Stimulated activated memory B cell treated with anti-CD40 and anti-IgM and Interleukin-4, amounts not matched to agents 10 μg/mL and 1 μg/mL and 100 μg/mL, for 72 hours (primary cell): ENCODE measurements around the gene ATAD3B.
"Not testable (repeated sequence)": the region's sequence is repeated elsewhere in the genome, so short reads cannot be mapped to it uniquely, and the experiment has no call there.

ENCODE experiments used
- ATAC-seq: fragments of 150-1000 bp; cut with Tn5 transposase; 2 replicates; pipeline ENCODE4 v1.10.0; 2021
- H3K27ac Mint-ChIP-seq: one replicate; pipeline ENCODE4 v1.8.0; 2022; ENCODE audit warnings: mild to moderate bottlenecking, mixed read lengths
- H3K27me3 Mint-ChIP-seq: one replicate; pipeline ENCODE4 v1.8.0; 2022; ENCODE audit warnings: mixed read lengths
- H3K36me3 Mint-ChIP-seq: one replicate; pipeline ENCODE4 v1.8.0; 2022; ENCODE audit warnings: mixed read lengths
- H3K4me1 Mint-ChIP-seq: one replicate; pipeline ENCODE4 v1.8.0; 2022; ENCODE audit warnings: mixed read lengths
- H3K4me3 Mint-ChIP-seq: one replicate; pipeline ENCODE4 v1.8.0; 2022; ENCODE audit warnings: mild to moderate bottlenecking, moderate library complexity, mixed read lengths
- H3K9me3 Mint-ChIP-seq: one replicate; pipeline ENCODE4 v1.8.0; 2022; ENCODE audit warnings: mixed read lengths

Gene ATAD3B

DNA sequence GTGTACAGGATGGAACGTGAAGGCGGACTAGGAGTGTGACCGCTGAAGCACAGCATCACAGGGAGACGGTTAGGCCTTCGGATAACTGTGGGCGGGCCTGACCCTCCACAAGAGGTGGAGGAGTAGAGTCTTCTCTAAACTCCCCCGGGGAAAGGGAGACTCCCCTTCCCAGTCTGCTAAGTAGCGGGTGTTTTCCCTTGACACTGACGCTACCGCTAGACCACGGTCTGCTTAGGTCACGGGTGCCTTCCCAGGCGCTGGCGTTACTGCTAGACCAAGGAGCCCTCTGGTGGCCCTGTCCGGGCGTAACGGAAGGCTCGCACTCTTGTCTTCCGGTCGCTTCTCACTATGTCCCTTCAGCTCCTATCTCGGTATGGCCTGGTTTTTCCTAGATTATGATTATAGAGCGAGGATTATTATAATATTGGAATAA, 33.8 kb downstream of the ATAD3B start:
- peak; percentile 76 for ATAC-seq

DNA sequence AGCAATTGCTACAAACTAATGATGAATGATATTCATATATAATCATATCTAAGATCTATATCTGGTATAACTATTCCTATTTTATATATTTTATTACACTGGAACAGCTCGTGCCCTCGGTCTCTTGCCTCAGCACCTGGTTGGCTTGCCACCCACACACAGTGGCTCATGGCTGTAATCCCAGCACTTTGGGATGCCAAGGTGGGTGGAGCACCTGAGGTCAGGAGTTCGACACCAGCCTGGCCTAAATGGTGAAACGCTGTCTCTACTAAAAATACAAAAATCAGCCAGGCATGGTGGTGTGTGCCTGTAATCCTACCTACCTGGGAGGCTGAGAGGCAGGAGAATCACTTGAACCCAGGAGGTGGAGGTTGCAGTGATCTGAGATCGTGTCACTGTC, 34.2 kb downstream of the ATAD3B start:
- H3K27me3 Mint-ChIP-seq, H3K36me3 Mint-ChIP-seq, H3K9me3 Mint-ChIP-seq, ATAC-seq: not testable (repeated sequence)
- peaks cover 17% of the 10 kb centered on the region for H3K4me1 Mint-ChIP-seq
- peak overlapping the region; percentile 79 for H3K4me3 Mint-ChIP-seq
- H3K27ac Mint-ChIP-seq, result peak overlapping the region; percentile 86

More for the DNA sequence above, 33.8 kb downstream of the ATAD3B start:
- not testable (repeated sequence) for H3K9me3 Mint-ChIP-seq, H3K36me3 Mint-ChIP-seq, H3K27me3 Mint-ChIP-seq
- H3K4me3 Mint-ChIP-seq, result peak overlapping the region; percentile 79
- peaks cover 14% of the 10 kb centered on the region for H3K4me1 Mint-ChIP-seq
- peak overlapping the region; percentile 86 for H3K27ac Mint-ChIP-seq

DNA sequence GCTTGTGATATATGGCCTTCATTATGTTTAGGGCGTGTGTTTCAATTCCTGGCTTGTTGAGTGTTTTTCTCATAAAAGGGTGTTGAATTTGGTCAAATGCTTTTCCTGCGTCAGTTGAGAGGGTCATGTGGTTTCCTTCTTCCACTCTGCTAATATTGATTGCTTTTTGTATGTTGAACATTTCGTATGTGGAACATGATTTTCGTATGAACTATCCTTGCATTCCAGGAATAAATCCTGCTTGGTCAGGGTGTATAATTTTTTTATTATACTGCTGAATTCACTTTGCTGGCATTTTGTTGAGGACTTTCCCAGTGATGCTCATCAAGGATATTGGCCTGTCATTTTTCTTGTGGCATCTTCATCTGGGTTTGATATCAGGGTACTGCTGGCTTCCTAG, 35.7 kb downstream of the ATAD3B start:
- peaks cover 23% of the 10 kb centered on the region for H3K4me1 Mint-ChIP-seq
- ATAC-seq, result no peak
- no peaks in the 10 kb centered on the region for H3K36me3 Mint-ChIP-seq
- no peak overlapping the region for H3K27ac Mint-ChIP-seq
- no peak overlapping the region for H3K4me3 Mint-ChIP-seq
- no peaks in the 10 kb centered on the region for H3K27me3 Mint-ChIP-seq
- H3K9me3 Mint-ChIP-seq, result no peaks in the 10 kb centered on the region

DNA sequence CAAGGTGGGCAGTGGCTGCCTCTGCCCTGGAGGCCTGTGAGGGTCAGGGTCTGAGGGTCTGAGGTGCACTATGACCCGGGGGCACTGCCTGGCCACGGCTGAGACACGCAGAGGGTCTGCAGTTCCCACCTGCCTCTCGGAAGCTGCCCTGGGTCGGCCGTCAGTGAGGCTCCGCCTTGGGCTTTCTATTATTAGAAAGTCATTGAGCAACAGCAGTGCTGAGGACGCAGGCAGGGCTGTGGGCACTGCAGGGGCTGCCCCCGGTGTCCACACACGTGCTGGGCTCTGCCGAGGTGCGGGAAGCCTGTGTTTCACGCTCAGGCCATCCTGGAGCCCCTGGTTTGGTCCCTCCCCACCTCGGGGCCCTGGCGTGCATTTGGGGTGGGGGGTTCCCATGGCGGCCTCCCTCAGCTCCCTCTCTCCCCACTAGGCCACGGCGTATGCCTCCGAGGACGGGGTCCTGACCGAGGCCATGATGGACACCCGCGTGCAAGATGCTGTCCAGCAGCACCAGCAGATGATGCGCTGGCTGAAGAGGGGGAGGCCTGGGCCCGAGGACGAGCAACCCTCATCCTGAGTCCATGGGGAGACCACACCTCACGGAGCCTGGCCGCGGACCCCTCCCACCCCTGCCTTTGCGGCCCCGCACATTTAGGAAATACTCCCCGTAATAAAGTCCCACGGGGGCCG, 37.4 kb downstream of the ATAD3B start:
- H3K27ac Mint-ChIP-seq, H3K9me3 Mint-ChIP-seq, ATAC-seq, H3K36me3 Mint-ChIP-seq, H3K4me3 Mint-ChIP-seq, H3K27me3 Mint-ChIP-seq: not testable (repeated sequence)
- peaks cover 28% of the 10 kb centered on the region for H3K4me1 Mint-ChIP-seq

DNA sequence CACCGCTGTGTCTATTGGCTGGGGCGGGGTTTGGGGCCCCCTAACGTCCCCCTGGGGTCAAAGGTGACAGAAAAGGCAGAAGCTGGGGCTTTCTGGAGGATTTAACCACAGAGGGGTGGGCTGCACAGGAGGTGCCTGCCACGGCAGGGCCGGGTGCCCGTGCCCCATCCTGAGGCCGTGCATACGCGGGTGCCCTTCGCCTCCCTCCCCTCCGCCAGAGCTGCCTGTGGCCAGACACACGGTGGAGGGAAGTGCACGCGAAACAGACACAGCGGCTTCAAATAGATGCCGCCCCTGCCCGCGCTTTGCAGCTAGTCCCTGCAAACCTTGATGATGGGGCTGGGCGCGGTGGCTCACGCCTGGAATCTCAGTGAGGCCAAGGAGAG, 37.9 kb downstream of the ATAD3B start:
- not testable (repeated sequence) for H3K36me3 Mint-ChIP-seq, ATAC-seq, H3K9me3 Mint-ChIP-seq, H3K27me3 Mint-ChIP-seq, H3K4me3 Mint-ChIP-seq, H3K27ac Mint-ChIP-seq
- H3K4me1 Mint-ChIP-seq, result peaks cover 29% of the 10 kb centered on the region

DNA sequence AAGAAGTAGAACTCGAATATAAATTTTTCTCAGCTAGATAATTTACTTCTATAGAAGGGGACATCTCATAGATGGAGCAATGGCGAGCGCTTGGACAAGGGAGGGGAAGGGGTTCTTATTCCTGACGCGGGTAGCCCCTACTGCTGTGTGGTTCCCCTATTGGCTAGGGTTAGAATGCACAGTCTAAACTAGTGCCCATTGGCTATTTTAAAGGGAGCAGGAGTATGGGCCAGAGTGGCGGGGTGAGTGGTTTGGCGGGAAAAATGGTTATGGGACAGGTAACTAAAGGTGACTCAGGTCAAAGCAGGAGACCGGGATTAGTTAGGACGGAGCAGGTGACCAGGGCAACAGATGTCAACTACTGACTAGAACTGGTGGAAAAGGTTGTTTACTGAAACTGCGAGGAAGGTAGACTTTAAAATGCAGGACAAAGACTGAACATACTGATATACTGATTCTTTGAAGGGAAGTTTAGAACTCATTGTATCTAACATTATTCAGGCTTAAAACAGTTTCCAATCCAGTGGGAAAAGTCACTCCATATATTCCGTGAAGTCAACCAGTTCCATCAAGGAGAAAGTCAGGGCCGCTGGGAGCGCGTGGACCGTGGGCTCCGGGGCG, 39.5 kb downstream of the ATAD3B start:
- no peaks in the 10 kb centered on the region for H3K27me3 Mint-ChIP-seq
- peak overlapping the region; percentile 85 for H3K27ac Mint-ChIP-seq
- H3K9me3 Mint-ChIP-seq, result no peaks in the 10 kb centered on the region
- H3K4me1 Mint-ChIP-seq, result peaks cover 15% of the 10 kb centered on the region
- peak overlapping the region; percentile 87 for H3K4me3 Mint-ChIP-seq
- H3K36me3 Mint-ChIP-seq, result peaks cover 8% of the 10 kb centered on the region
- ATAC-seq, result no peak

DNA sequence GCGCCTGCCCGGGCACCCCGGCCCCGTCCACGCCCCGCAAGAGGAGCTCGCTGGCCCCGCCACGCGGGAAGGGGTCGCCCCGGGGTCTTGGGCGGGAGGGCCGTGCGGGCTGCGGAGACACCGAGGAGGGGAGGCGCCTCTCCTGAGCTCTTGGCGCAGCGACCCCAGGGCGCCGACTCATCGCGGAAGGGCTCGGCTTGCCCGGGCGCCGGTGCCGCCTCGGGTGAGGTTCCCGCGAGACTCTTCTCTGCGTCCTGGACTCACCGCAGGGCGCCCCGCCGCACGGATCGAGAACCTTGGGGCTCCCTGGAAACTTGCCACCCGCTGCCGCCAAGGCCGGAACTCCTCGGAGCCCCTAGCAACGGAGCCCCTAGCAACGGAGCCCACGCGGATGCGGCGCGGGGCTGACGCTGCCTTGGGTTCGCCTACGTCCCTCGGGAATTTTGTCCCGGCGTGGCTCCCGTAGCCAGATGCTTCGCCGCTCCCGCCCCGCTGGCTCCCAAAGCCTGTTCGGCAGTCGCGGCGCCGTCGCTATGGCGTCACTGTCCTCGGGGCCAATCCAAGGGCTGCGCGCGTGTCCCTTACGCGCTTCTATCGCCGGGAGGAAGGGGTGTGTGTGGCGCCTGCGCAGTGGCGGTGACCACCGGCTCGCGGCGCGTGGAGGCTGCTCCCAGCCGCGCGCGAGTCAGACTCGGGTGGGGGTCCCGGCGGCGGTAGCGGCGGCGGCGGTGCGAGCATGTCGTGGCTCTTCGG, 40.1 kb downstream of the ATAD3B start, which contains the start of gene ATAD3A:
Gene ATAD3A (plus strand): TSS at position 630 of the 753 bp plus-strand sequence. CDS start 107 bp downstream, at position 737.
- Mint-ChIP-seq H3K9me3 (no peaks in the 10 kb centered on the region), H3K4me3 (peak within 1 kb of the TSS; percentile 87), H3K36me3 (peaks cover 8% of the 10 kb centered on the region), H3K4me1 (peaks cover 15% of the 10 kb centered on the region), H3K27ac (peak within 1 kb of the TSS; percentile 85), H3K27me3 (no peaks in the 10 kb centered on the region)
- peak; percentile 96 for ATAC-seq

DNA sequence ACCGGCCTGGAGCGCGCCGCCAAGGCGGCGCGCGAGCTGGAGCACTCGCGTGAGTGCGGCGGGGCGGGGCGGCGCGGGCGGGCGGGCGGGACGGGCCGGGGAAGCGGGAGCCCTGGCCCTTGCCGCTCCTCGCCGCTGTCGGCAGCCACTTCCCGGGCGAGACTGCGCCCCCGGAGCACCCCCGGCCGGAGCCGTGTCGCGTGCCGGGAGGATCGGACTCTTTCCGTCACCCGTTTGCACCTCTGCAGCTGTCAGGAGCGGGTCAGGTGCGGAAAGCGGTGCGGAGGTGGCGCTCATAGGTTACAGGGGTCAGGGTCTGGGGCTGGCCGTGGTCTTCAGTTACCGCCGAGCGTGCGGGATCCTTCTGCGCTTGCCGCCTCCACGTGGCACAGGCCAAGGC, 40.9 kb downstream of the ATAD3B start:
- Mint-ChIP-seq H3K27ac (peak overlapping the region; percentile 85), H3K4me3 (peak overlapping the region; percentile 68), H3K4me1 (peaks cover 15% of the 10 kb centered on the region)
- H3K36me3 Mint-ChIP-seq, H3K27me3 Mint-ChIP-seq, H3K9me3 Mint-ChIP-seq: not testable (repeated sequence)
- ATAC-seq, result peak; percentile 9

DNA sequence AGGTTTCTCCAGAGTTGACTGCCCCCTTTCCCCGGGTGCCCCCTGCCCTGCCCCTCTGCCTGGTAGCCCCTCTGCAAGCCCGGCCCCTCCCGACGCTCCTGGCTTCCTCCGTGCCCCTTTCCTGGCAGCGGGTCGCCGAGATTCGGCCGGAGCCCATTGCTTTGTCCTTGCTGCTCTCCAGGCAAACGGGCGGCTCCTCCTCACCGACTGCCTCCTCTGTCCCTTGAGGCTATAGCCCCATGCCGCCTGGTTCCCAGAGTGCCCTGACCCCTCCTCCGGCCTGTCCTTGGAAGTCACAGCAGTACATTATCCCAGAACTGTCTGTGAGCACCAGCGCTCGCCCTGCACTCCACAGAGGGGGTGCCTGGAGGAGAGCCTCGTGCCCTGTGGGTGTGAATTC, 42.1 kb downstream of the ATAD3B start:
- H3K9me3 Mint-ChIP-seq, ATAC-seq, H3K27me3 Mint-ChIP-seq: not testable (repeated sequence)
- Mint-ChIP-seq H3K27ac (peak overlapping the region; percentile 49), H3K4me3 (peak overlapping the region; percentile 68), H3K4me1 (peaks cover 15% of the 10 kb centered on the region), H3K36me3 (peaks cover 18% of the 10 kb centered on the region)

DNA sequence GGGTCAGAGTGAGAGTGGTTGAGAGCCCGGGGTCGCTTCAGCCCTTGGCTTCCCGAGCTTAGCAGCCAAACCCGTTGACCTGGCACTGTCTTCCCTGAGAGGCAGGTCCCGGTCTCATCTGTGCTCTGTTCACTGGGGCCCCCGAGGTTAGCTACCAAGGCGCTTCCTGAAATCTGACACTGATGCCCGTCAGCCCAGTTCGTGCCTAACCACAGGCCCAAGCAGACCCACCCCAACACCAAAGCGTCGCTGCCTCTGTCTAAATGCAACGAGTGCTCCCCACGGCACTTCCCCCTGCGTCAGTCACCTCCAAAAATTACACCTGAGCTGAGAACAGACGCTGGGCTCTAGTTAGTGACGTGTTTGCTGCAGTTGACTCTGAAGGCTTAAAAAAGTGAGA, 42.8 kb downstream of the ATAD3B start:
- Mint-ChIP-seq H3K4me1 (peaks cover 15% of the 10 kb centered on the region), H3K36me3 (peaks cover 20% of the 10 kb centered on the region)
- H3K27me3 Mint-ChIP-seq, H3K27ac Mint-ChIP-seq, H3K9me3 Mint-ChIP-seq, ATAC-seq, H3K4me3 Mint-ChIP-seq: not testable (repeated sequence)

DNA sequence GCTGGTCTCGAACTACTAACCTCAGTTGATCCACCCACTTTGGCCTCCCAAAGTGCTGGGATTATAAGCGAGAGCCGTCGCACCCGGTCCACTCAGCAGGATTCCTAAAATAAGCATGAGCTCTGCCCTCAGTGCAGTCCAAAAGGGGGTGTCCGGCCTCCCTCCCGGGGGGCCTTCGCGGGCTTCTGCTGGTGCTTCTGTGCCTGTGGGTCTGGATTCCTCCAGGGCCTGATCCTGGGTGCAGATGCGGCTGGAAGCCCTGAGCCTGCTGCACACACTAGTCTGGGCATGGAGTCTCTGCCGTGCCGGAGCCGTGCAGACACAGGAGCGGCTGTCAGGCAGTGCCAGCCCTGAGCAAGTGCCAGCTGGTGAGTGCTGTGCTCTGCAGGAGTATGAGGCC, 45.4 kb downstream of the ATAD3B start:
- not testable (repeated sequence) for H3K27ac Mint-ChIP-seq, H3K9me3 Mint-ChIP-seq

DNA sequence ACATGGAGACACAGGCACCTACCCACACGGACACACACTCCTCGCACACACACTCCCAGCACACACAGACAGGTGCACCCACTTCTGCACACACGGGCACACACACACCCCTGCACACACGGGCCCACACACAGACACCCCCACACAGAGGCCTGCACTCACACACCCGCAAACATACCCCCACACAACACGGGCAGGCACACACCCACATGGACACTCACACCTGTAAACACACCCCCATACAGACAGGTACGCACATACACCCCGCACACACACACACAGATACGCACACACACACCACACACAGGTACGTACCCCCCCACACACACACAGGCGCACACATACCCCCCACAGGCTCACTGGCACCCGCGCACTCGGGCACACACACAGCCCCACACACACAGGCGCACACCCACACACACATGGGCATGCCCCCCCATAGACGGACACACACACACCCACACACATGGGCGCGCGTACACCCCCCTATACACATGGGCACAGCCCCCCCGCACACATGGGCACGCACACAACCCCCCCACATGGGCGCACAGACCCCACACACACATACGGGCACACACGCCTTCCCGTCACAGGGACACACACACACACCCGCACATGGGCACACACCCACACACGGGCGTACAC, 46.5 kb downstream of the ATAD3B start:
- Mint-ChIP-seq H3K36me3 (peaks cover 41% of the 10 kb centered on the region), H3K4me1 (peaks cover 7% of the 10 kb centered on the region), H3K27me3 (no peaks in the 10 kb centered on the region), H3K4me3 (no peak overlapping the region), H3K9me3 (no peaks in the 10 kb centered on the region), H3K27ac (no peak overlapping the region)
- peak; percentile 59 for ATAC-seq

More for the DNA sequence above, 45.4 kb downstream of the ATAD3B start:
- ATAC-seq, H3K4me1 Mint-ChIP-seq, H3K4me3 Mint-ChIP-seq, H3K27me3 Mint-ChIP-seq: not testable (repeated sequence)
- H3K36me3 Mint-ChIP-seq, result peaks cover 40% of the 10 kb centered on the region

DNA sequence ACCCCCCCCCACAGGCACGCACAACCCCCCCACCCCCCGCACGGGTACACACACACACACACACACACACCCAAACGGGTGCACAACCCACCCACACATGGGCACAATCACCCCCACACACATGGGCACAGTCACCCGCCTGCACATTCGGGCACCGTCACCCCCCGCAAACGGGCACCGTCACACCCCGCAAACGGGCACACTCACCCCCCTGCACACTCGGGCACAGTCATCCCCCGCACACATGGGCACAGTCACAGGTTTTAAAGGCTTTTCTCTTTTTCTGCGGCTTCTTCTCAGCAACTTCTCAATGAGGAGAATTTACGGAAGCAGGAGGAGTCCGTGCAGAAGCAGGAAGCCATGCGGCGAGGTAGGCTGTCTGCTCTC, 47.0 kb downstream of the ATAD3B start:
- H3K36me3 Mint-ChIP-seq, result peaks cover 41% of the 10 kb centered on the region
- ATAC-seq, result peak; percentile 9
- H3K27ac Mint-ChIP-seq, H3K27me3 Mint-ChIP-seq, H3K4me1 Mint-ChIP-seq, H3K4me3 Mint-ChIP-seq, H3K9me3 Mint-ChIP-seq: not testable (repeated sequence)

DNA sequence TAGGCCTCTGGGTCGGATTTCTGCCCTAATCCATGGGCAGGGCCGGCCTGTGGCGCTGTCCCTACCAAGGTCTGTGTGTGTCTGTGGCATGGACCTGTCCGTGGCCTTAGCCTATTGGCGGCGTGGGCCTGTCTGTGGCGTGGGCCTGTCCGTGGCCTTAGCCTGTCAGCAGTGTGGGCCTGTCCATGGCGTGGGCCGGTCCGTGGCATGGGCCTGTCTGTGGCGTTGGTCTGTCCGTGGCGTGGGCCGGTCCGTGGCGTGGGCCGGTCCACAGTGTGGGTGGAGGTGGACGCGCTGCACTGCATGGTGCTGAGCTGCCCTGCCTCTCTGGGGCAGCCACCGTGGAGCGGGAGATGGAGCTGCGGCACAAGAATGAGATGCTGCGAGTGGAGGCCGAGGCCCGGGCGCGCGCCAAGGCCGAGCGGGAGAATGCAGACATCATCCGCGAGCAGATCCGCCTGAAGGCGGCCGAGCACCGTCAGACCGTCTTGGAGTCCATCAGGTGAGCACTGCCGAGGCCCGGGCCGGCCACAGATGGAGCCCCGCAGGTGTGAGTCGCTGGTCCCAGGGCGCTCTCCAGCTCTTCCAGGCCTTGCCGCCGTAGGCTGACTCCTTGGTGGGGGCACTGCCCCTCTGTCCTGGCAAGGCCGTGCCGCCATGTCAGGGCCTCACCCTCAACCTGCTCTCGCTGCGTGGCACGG, 48.4 kb downstream of the ATAD3B start:
- H3K27ac Mint-ChIP-seq, ATAC-seq, H3K4me1 Mint-ChIP-seq, H3K9me3 Mint-ChIP-seq, H3K27me3 Mint-ChIP-seq, H3K4me3 Mint-ChIP-seq: not testable (repeated sequence)
- peaks cover 41% of the 10 kb centered on the region for H3K36me3 Mint-ChIP-seq

DNA sequence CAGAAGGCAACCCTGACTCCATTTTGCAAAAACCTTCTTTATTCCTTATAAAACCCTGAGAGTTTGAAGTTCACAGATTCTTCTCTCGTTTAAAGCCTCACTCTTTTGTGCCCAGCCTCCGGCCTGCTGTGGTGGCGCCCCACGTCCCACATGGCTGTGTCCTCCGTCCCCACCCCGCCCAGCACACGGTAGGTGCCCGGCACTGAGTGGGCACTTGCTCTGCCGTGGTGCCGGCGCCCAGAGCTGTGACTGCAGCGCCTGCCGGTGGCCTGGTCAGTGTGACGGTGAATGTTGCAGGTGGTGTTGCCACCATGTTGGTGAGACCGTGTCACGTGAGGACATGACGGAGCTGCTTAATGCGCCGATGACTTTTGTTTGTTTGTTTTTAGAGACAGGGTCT, 49.8 kb downstream of the ATAD3B start:
- peaks cover 33% of the 10 kb centered on the region for H3K36me3 Mint-ChIP-seq
- H3K4me1 Mint-ChIP-seq, result no peaks in the 10 kb centered on the region
- no peaks in the 10 kb centered on the region for H3K9me3 Mint-ChIP-seq
- ATAC-seq, result no peak
- H3K27me3 Mint-ChIP-seq, result no peaks in the 10 kb centered on the region
- no peak overlapping the region for H3K4me3 Mint-ChIP-seq
- H3K27ac Mint-ChIP-seq, result no peak overlapping the region
